Panc1 (cell line): ENCODE measurements around the gene FOXO6. TPM values are rescaled to one million over a fixed set of nuclear protein-coding genes. Genes with fewer than 3 reads are reported as not detected.

Experiments used
- ATAC-seq: fragments of 200-7000 bp; cut with Tn5 transposase; 2 replicates; pipeline ENCODE4 v1.9.1; 2020; ENCODE audit warnings: mild to moderate bottlenecking, moderate library complexity
- BruUV-seq: library from RNA; stranded (reverse); fragments of 400-500 nt; replicated peaks from 2 replicates; lab custom pipeline; 2021; lab: Mats Ljungman, UMichigan
- CTCF ChIA-PET: fragments of 300-600 bp; sonication (Branson Sonifier 250); formaldehyde crosslinking; loops from one replicate; lab custom pipeline; 2022; ENCODE audit warnings: antibody characterized with exemption; lab: Charles Lee
- POLR2A ChIA-PET: fragments of 300-600 bp; sonication (Branson Sonifier 250); formaldehyde crosslinking; loops from one replicate; lab custom pipeline; 2022; ENCODE audit warnings: antibody characterized with exemption; lab: Charles Lee
- DNase-seq: peaks from one replicate; pipeline ENCODE4 v3.0.0-alpha.2; 2010; ENCODE audit warnings: low read depth, low spot score
- H3K27ac ChIP-seq: 2 replicates; pipeline ENCODE4 v1.5.1; 2011; ENCODE audit warnings: mild to moderate bottlenecking, low read length, inconsistent platforms
- H3K27me3 ChIP-seq: fragments of 200-500 bp; sonication (Bioruptor generic); 2 replicates; pipeline ENCODE4 v1.6.0; 2014; ENCODE audit warnings: low read length, inconsistent platforms; ENCODE audit not compliant: control insufficient read depth, insufficient read depth
- H3K36me3 ChIP-seq: fragments of 200-500 bp; sonication (Bioruptor generic); 2 replicates; pipeline ENCODE4 v1.5.1; 2014; ENCODE audit warnings: inconsistent platforms, mild to moderate bottlenecking, low read length, moderate library complexity; ENCODE audit not compliant: control insufficient read depth, insufficient read depth
- H3K4me1 ChIP-seq: 2 replicates; pipeline ENCODE4 v1.5.1; 2011; ENCODE audit warnings: inconsistent platforms, mild to moderate bottlenecking, low read length, moderate library complexity; ENCODE audit not compliant: control insufficient read depth, insufficient read depth
- H3K4me3 ChIP-seq, 2 experiments: 2 replicates each; pipeline ENCODE4 v1.5.1; 2011 to 2012; ENCODE audit warnings: low read depth in 2 of 2, low read length in 2 of 2, mild to moderate bottlenecking in 2 of 2, inconsistent platforms in 1 of 2, moderate library complexity in 1 of 2
- H3K9me3 ChIP-seq: fragments of 200-500 bp; sonication (Bioruptor generic); 2 replicates; pipeline ENCODE4 v1.5.1; 2014; ENCODE audit warnings: low read depth, mild to moderate bottlenecking, inconsistent platforms, low read length, moderate library complexity; ENCODE audit not compliant: control insufficient read depth, insufficient read depth
- CTCF ChIP-seq: fragments of 450-650 bp; IDR thresholded peaks from 2 replicates; pipeline ENCODE4 v1.5.1; 2017; ENCODE audit warnings: mild to moderate bottlenecking
- POLR2AphosphoS5 ChIP-seq: IDR thresholded peaks from 2 replicates; pipeline ENCODE4 v1.6.1; 2012; ENCODE audit warnings: mild to moderate bottlenecking, low read depth, low read length, moderate library complexity
- REST ChIP-seq, 2 experiments: IDR thresholded peaks; 2 replicates each; pipeline ENCODE4 v1.6.1; 2011 to 2012; ENCODE audit warnings: low read depth in 2 of 2, control low read depth in 1 of 2, low read length in 1 of 2, mild to moderate bottlenecking in 1 of 2, moderate library complexity in 1 of 2; ENCODE audit not compliant: insufficient read depth in 1 of 2
- SIN3A ChIP-seq: IDR thresholded peaks from 2 replicates; pipeline ENCODE4 v1.6.1; 2012; ENCODE audit warnings: low read depth, mild to moderate bottlenecking, low read length, moderate library complexity, borderline replicate concordance; ENCODE audit not compliant: insufficient read depth
- TCF7L2 ChIP-seq: IDR thresholded peaks from 2 replicates; pipeline ENCODE4 v1.6.1; 2011; ENCODE audit warnings: mild to moderate bottlenecking, low read depth, low read length, inconsistent platforms
- in situ Hi-C: cut with HindIII; loops from 2 replicates; pipeline ENCODE4 v1.10.0; 2016; ENCODE audit warnings: low sequenced_read_pairs, low pct_unique_long_range_greater_than_20kb
- intact Hi-C: fragments of 100-400 bp; cut with micrococcal nuclease; formaldehyde crosslinking; loops from one replicate; pipeline ENCODE4 v1.10.0; 2022; ENCODE audit not compliant: unreplicated experiment
- total RNA-seq: library from RNA; stranded (reverse); gene quantifications from one replicate; pipeline ENCODE4 v1.2.1, GENCODE V29; 2021; ENCODE audit not compliant: unreplicated experiment

Gene FOXO6
- total RNA-seq, 1 experiment from 2014 or later = 2.5 TPM

- Histone ChIP-seq H3K27me3 (no peaks in the 10 kb centered on the region), H3K36me3 (no peaks in the 10 kb centered on the region), H3K27ac (no peak overlapping the region), H3K9me3 (no peaks in the 10 kb centered on the region), H3K4me3 (no peak overlapping the region), H3K4me1 (no peaks in the 10 kb centered on the region)
- ChIA-PET CTCF (no interaction called here), POLR2A (interaction anchor here (0.9 kb wide), 1 partner anchor 40 kb away, joined by 3 read pairs; no protein-coding TSS in a partner anchor)
- no peak for ATAC-seq
- in situ Hi-C loops = no loop called here
- BruUV-seq = no TSS peak
- intact Hi-C loops = no loop called here
- no peak for TF ChIP-seq CTCF
- no peak for TF ChIP-seq REST (IDR thresholded peaks at IDR 0.05; ENCODE audit: insufficient read depth in 1 of 2, low read depth in 2 of 2, low read length in 1 of 2)
- TF ChIP-seq POLR2AphosphoS5 = no peak
- no peak for TF ChIP-seq TCF7L2
- no peak for TF ChIP-seq SIN3A
- no peak for DNase-seq
Observed at GRCh38 chr1:41396084-41396483, 34.9 kb downstream of the FOXO6 start.

GRCh38 chr1:41397020-41397419 is 35.8 kb downstream of the FOXO6 start:
- Histone ChIP-seq H3K27ac (no peak overlapping the region), H3K4me1 (no peaks in the 10 kb centered on the region), H3K36me3 (no peaks in the 10 kb centered on the region), H3K4me3 (no peak overlapping the region), H3K27me3 (no peaks in the 10 kb centered on the region), H3K9me3 (no peaks in the 10 kb centered on the region)
- in situ Hi-C loops (no loop called here), intact Hi-C loops (no loop called here)
- ATAC-seq (no peak), DNase-seq (no peak)
- CTCF ChIA-PET = interaction anchor here (0.6 kb wide), 1 partner anchor 12 kb away, joined by 3 read pairs; no protein-coding TSS in a partner anchor
- no peak for TF ChIP-seq POLR2AphosphoS5
- no peak for TF ChIP-seq TCF7L2
- TF ChIP-seq SIN3A = no peak
- no peak for TF ChIP-seq REST (IDR thresholded peaks at IDR 0.05; ENCODE audit: insufficient read depth in 1 of 2, low read depth in 2 of 2, low read length in 1 of 2)
- no peak for TF ChIP-seq CTCF
- BruUV-seq = no TSS peak
- POLR2A ChIA-PET = no interaction called here
